HK-2 (cell line): ENCODE data around the gene CENPV.

Experiments
- DNase-seq: peaks from one replicate; pipeline ENCODE4 v3.0.0-alpha.2; 2018; ENCODE audit not compliant: unreplicated experiment

Gene CENPV

GRCh38 chr17:16361874-16362273 is 8.6 kb upstream of the CENPV start:
- no peak for DNase-seq

- no peak for DNase-seq
Observed at GRCh38 chr17:16358394-16358793, 5.1 kb upstream of the CENPV start.

GRCh38 chr17:16354585-16354984 is 1.3 kb upstream of the CENPV start:
- no peak for DNase-seq

GRCh38 chr17:16352667-16353316 is 477 bp downstream of the CENPV start:
- DNase-seq: peak; percentile 44

- peak; percentile 44 for DNase-seq
Observed at GRCh38 chr17:16352303-16352666, 984 bp downstream of the CENPV start.

GRCh38 chr17:16351831-16352230 is 1.4 kb downstream of the CENPV start:
- no peak for DNase-seq

- no peak for DNase-seq
Observed at GRCh38 chr17:16349431-16349830, 3.8 kb downstream of the CENPV start.

GRCh38 chr17:16348586-16348985 is 4.7 kb downstream of the CENPV start:
- no peak for DNase-seq

GRCh38 chr17:16346721-16347271 is 6.5 kb downstream of the CENPV start:
- no peak for DNase-seq

- DNase-seq: no peak
Observed at GRCh38 chr17:16345565-16345964, 7.7 kb downstream of the CENPV start.

- no peak for DNase-seq
Observed at GRCh38 chr17:16343569-16343968, 9.7 kb downstream of the CENPV start.

GRCh38 chr17:16342979-16343378 is 10.3 kb downstream of the CENPV start:
- no peak for DNase-seq

- no peak for DNase-seq
Observed at GRCh38 chr17:16339959-16340358, 13.3 kb downstream of the CENPV start.

GRCh38 chr17:16339402-16339801 is 13.9 kb downstream of the CENPV start:
- no peak for DNase-seq

GRCh38 chr17:16338391-16338790 is 14.9 kb downstream of the CENPV start:
- DNase-seq: no peak

- DNase-seq: no peak
Observed at GRCh38 chr17:16329519-16330271, 23.6 kb downstream of the CENPV start.

GRCh38 chr17:16328997-16329396 is 24.3 kb downstream of the CENPV start:
- DNase-seq: no peak

GRCh38 chr17:16327018-16327417 is 26.3 kb downstream of the CENPV start:
- DNase-seq: no peak

- DNase-seq: no peak
Observed at GRCh38 chr17:16325964-16326363, 27.3 kb downstream of the CENPV start.

- no peak for DNase-seq
Observed at GRCh38 chr17:16322636-16323035, 30.6 kb downstream of the CENPV start.

GRCh38 chr17:16319969-16320368 is 33.3 kb downstream of the CENPV start:
- no peak for DNase-seq

- DNase-seq: no peak
Observed at GRCh38 chr17:16314859-16315258, 38.4 kb downstream of the CENPV start.

GRCh38 chr17:16314189-16314588 is 39.1 kb downstream of the CENPV start:
- no peak for DNase-seq
